H1 (cell line): Measurements from ENCODE around the gene DHRS7C. TPM values are rescaled to one million over a fixed set of nuclear protein-coding genes. Genes with fewer than 3 reads are reported as not detected.

ENCODE experiments used
- CTCF ChIA-PET: fragments of 300-600 bp; sonication (Branson Sonifier 250); formaldehyde crosslinking; loops from one replicate; lab custom pipeline; 2021; ENCODE audit not compliant: partially characterized antibody; lab: Charles Lee
- POLR2A ChIA-PET: fragments of 300-600 bp; sonication (Branson Sonifier 250); formaldehyde crosslinking; loops from one replicate; lab custom pipeline; 2021; ENCODE audit warnings: inconsistent platforms; ENCODE audit not compliant: partially characterized antibody; lab: Charles Lee
- DNase-seq, 2 experiments: peaks; one replicate each; pipeline versions ENCODE4 v3.0.0 to v3.0.0-alpha.2; 2010 to 2022; ENCODE audit warnings: low spot score in 2 of 2, low read depth in 1 of 2, mixed read lengths in 1 of 2
- FAIRE-seq: peaks from 2 replicates; lab custom pipeline; 2011; peaks lifted over from hg19 to GRCh38; lab: Jason Lieb, UNC
- H2AFZ ChIP-seq: 2 replicates; pipeline ENCODE4 v1.8.1; 2012; ENCODE audit warnings: low read length, inconsistent platforms
- H2AK5ac ChIP-seq: 2 replicates; pipeline ENCODE4 v1.6.1; 2013; ENCODE audit warnings: low read depth, low read length
- H2BK120ac ChIP-seq: replicated peaks from 2 replicates; pipeline ENCODE3; 2013; ENCODE audit warnings: low read depth, low read length, inconsistent platforms
- H2BK12ac ChIP-seq: 2 replicates; pipeline ENCODE4 v1.6.1; 2013; ENCODE audit warnings: low read depth, low read length
- H2BK15ac ChIP-seq: 2 replicates; pipeline ENCODE4 v1.6.1; 2013; ENCODE audit warnings: low read length
- H2BK20ac ChIP-seq: 2 replicates; pipeline ENCODE4 v1.6.1; 2013; ENCODE audit warnings: low read length
- H2BK5ac ChIP-seq: 2 replicates; pipeline ENCODE4 v1.6.1; 2013; ENCODE audit warnings: low read depth, low read length
- H3K14ac ChIP-seq: 2 replicates; pipeline ENCODE4 v1.6.1; 2013; ENCODE audit warnings: inconsistent platforms; ENCODE audit not compliant: insufficient read length
- H3K18ac ChIP-seq: 2 replicates; pipeline ENCODE4 v1.6.1; 2013; ENCODE audit warnings: low read length; ENCODE audit errors: extremely low read depth
- H3K23ac ChIP-seq: 2 replicates; pipeline ENCODE4 v1.6.1; 2013; ENCODE audit warnings: inconsistent platforms; ENCODE audit not compliant: insufficient read length
- H3K23me2 ChIP-seq: 2 replicates; pipeline ENCODE4 v1.6.1; 2013; ENCODE audit warnings: low read depth, low read length
- H3K27ac ChIP-seq: 2 replicates; pipeline ENCODE4 v1.6.1; 2011; ENCODE audit warnings: low read depth, low read length, inconsistent platforms
- H3K27me3 ChIP-seq, 4 experiments: replicated peaks in 1 of 4; 1 replicate in 1 of 4; 2 replicates in 3 of 4; pipeline versions ENCODE4 v1.6.1 to v1.8.1; 2011 to 2013; ENCODE audit warnings: low read length in 3 of 4, mild to moderate bottlenecking in 3 of 4, inconsistent platforms in 2 of 4, mixed read lengths in 2 of 4, moderate library complexity in 1 of 4; ENCODE audit not compliant: control insufficient read depth in 3 of 4, insufficient read depth in 3 of 4; ENCODE audit errors: extremely low read depth in 1 of 4
- H3K36me3 ChIP-seq, 4 experiments: 2 replicates each; pipeline versions ENCODE4 v1.6.1 to v1.8.1; 2011 to 2013; ENCODE audit warnings: mild to moderate bottlenecking in 4 of 4, low read length in 3 of 4, moderate library complexity in 2 of 4, control low read depth in 1 of 4, inconsistent platforms in 1 of 4; ENCODE audit not compliant: insufficient read depth in 4 of 4, control insufficient read depth in 2 of 4
- H3K4ac ChIP-seq: replicated peaks from 2 replicates; pipeline ENCODE3; 2013; ENCODE audit warnings: low read length, low read depth, mixed read lengths, inconsistent platforms; ENCODE audit not compliant: insufficient read length
- H3K4me1 ChIP-seq, 4 experiments: replicated peaks in 1 of 4; 1 replicate in 1 of 4; 2 replicates in 3 of 4; pipeline versions ENCODE4 v1.6.1 to v1.8.1; 2011 to 2013; ENCODE audit warnings: low read length in 3 of 4, inconsistent platforms in 2 of 4, mixed read lengths in 1 of 4; ENCODE audit not compliant: insufficient read depth in 4 of 4, control insufficient read depth in 3 of 4
- H3K4me2 ChIP-seq, 2 experiments: 2 replicates each; pipeline versions ENCODE4 v1.6.1 to v1.8.1; 2011 to 2013; ENCODE audit warnings: low read depth in 2 of 2, low read length in 2 of 2, control low read depth in 1 of 2, inconsistent platforms in 1 of 2, mild to moderate bottlenecking in 1 of 2; ENCODE audit not compliant: insufficient read depth in 1 of 2
- H3K4me3 ChIP-seq, 4 experiments: fragments of 200-600, 300-600 bp in 1 of 4; sonication (generic), shearing (Covaris generic), sonication (Bioruptor Twin) in 1 of 4; 2 replicates each; pipeline versions ENCODE4 v1.5.1 to v1.8.1; 2011 to 2016; ENCODE audit warnings: low read length in 4 of 4, low read depth in 3 of 4, control low read depth in 2 of 4, inconsistent platforms in 2 of 4, mild to moderate bottlenecking in 2 of 4, mixed read lengths in 1 of 4, moderate library complexity in 1 of 4; ENCODE audit not compliant: insufficient read depth in 2 of 4; ENCODE audit errors: extremely low read depth in 1 of 4
- H3K56ac ChIP-seq: replicated peaks from 2 replicates; pipeline ENCODE3; 2013; ENCODE audit warnings: low read depth, mild to moderate bottlenecking, mixed read lengths, low read length, inconsistent platforms; ENCODE audit not compliant: insufficient read length
- H3K79me1 ChIP-seq: 2 replicates; pipeline ENCODE4 v1.6.1; 2013; ENCODE audit warnings: low read depth, low read length, control low read depth
- H3K79me2 ChIP-seq, 2 experiments: 2 replicates each; pipeline versions ENCODE4 v1.6.1 to v1.8.1; 2012 to 2013; ENCODE audit warnings: low read length in 2 of 2, mild to moderate bottlenecking in 2 of 2, inconsistent platforms in 1 of 2; ENCODE audit not compliant: insufficient read depth in 2 of 2, control insufficient read depth in 1 of 2
- H3K9ac ChIP-seq, 4 experiments: replicated peaks in 1 of 4; 1 replicate in 1 of 4; 2 replicates in 3 of 4; pipeline versions ENCODE4 v1.6.1 to v1.8.1; 2011 to 2013; ENCODE audit warnings: low read depth in 3 of 4, low read length in 3 of 4, control low read depth in 2 of 4, mild to moderate bottlenecking in 2 of 4, moderate library complexity in 2 of 4, inconsistent platforms in 1 of 4; ENCODE audit errors: extremely low read depth in 1 of 4
- H3K9me3 ChIP-seq, 2 experiments: 2 replicates each; pipeline versions ENCODE4 v1.6.1 to v1.8.1; 2012 to 2013; ENCODE audit warnings: mild to moderate bottlenecking in 2 of 2, moderate library complexity in 2 of 2, control low read depth in 1 of 2, inconsistent platforms in 1 of 2, low read depth in 1 of 2, low read length in 1 of 2, mixed read lengths in 1 of 2; ENCODE audit not compliant: insufficient read depth in 2 of 2
- H4K20me1 ChIP-seq, 2 experiments: replicated peaks in 1 of 2; 2 replicates each; pipeline versions ENCODE3 to v1.8.1; 2011 to 2013; ENCODE audit warnings: inconsistent platforms in 2 of 2, low read length in 2 of 2, mild to moderate bottlenecking in 1 of 2; ENCODE audit not compliant: insufficient read depth in 2 of 2, control insufficient read depth in 1 of 2
- H4K5ac ChIP-seq: 2 replicates; pipeline ENCODE4 v1.6.1; 2013; ENCODE audit warnings: low read length, low read depth, mixed read lengths, inconsistent platforms; ENCODE audit not compliant: insufficient read length
- H4K8ac ChIP-seq: 2 replicates; pipeline ENCODE4 v1.8.0; 2013; ENCODE audit warnings: mild to moderate bottlenecking, moderate library complexity, low read length, inconsistent platforms; ENCODE audit not compliant: insufficient read depth; ENCODE audit errors: extremely low read depth
- H4K91ac ChIP-seq: replicated peaks from 2 replicates; pipeline ENCODE3; 2013; ENCODE audit warnings: low read length, mixed read lengths, inconsistent platforms; ENCODE audit not compliant: insufficient read length
- CHD2 ChIP-seq: IDR thresholded peaks from 2 replicates; pipeline ENCODE4 v1.6.1; 2012; ENCODE audit warnings: low read length, improper control_type of control experiment
- CREB1 ChIP-seq: IDR thresholded peaks from 2 replicates; pipeline ENCODE4 v1.6.1; 2012; ENCODE audit warnings: inconsistent platforms
- EGR1 ChIP-seq: IDR thresholded peaks from 2 replicates; pipeline ENCODE4 v1.6.1; 2011; ENCODE audit warnings: low read depth, low read length, borderline replicate concordance
- KDM4A ChIP-seq: IDR thresholded peaks from one replicate; pipeline ENCODE4 v1.7.1; 2012; ENCODE audit warnings: low read depth, mild to moderate bottlenecking, moderate library complexity, low read length, inconsistent platforms; ENCODE audit not compliant: severe bottlenecking
- PHF8 ChIP-seq: fragments of 200-600 bp; sonication (generic); conservative IDR thresholded peaks from 2 replicates; pipeline ENCODE4 v1.7.1; 2012; ENCODE audit warnings: low read depth, mild to moderate bottlenecking, inconsistent platforms, low read length, moderate library complexity
- RBBP5 ChIP-seq: IDR thresholded peaks from 2 replicates; pipeline ENCODE4 v1.7.1; 2012; ENCODE audit warnings: low read depth, mild to moderate bottlenecking, inconsistent platforms, low read length, moderate library complexity, borderline replicate concordance
- RFX5 ChIP-seq: IDR thresholded peaks from 2 replicates; pipeline ENCODE4 v1.6.1; 2011; ENCODE audit warnings: low read depth, low read length, improper control_type of control experiment, borderline replicate concordance
- RXRA ChIP-seq: IDR thresholded peaks from 2 replicates; pipeline ENCODE4 v1.6.1; 2011; ENCODE audit warnings: low read depth, mild to moderate bottlenecking, low read length, moderate library complexity; ENCODE audit not compliant: insufficient read depth
- SIRT6 ChIP-seq: IDR thresholded peaks from one replicate; pipeline ENCODE4 v1.7.1; 2012; ENCODE audit warnings: low read length, inconsistent platforms
- SIX5 ChIP-seq: IDR thresholded peaks from 2 replicates; pipeline ENCODE4 v1.6.1; 2011; ENCODE audit warnings: mild to moderate bottlenecking, low read depth, low read length
- SP1 ChIP-seq: IDR thresholded peaks from 2 replicates; pipeline ENCODE4 v1.6.1; 2011; ENCODE audit warnings: low read depth, low read length
- SUZ12 ChIP-seq: fragments of 200-600 bp; sonication (generic); IDR thresholded peaks from 2 replicates; pipeline ENCODE4 v1.6.1; 2012; ENCODE audit warnings: mild to moderate bottlenecking, inconsistent platforms, low read length, moderate library complexity, mixed read lengths
- TBP ChIP-seq: IDR thresholded peaks from 2 replicates; pipeline ENCODE4 v1.6.1; 2011; ENCODE audit warnings: low read depth, low read length, improper control_type of control experiment
- TCF12 ChIP-seq: IDR thresholded peaks from 2 replicates; pipeline ENCODE4 v1.6.1; 2011; ENCODE audit warnings: low read depth, mild to moderate bottlenecking, low read length
- WGBS, 2 experiments: shearing (Covaris generic) in 1 of 2; methylation state at CpG; one replicate each; pipeline versions ENCODE4 v1.1.6 to v1.1.7; 2013 to 2015; ENCODE audit warnings: low lambda C conversion rate in 2 of 2, mixed read lengths in 2 of 2, inconsistent platforms in 1 of 2, low coverage in 1 of 2, missing lambda C conversion rate in 1 of 2; ENCODE audit not compliant: insufficient replicate concordance in 2 of 2, insufficient coverage in 1 of 2, insufficient read length in 1 of 2; ENCODE audit errors: extremely low coverage in 1 of 2, missing lambda C conversion rate in 1 of 2; 5-methylcytosine and 5-hydroxymethylcytosine counted together
- polyA plus RNA-seq, 7 experiments: library from polyadenylated mRNA; depleted of rRNA in 3 of 7; stranded (reverse) in 5 of 7; unstranded in 2 of 7; fragments of >200 nt in 5 of 7; fragments of 200-250 nt in 2 of 7; gene quantifications; 1 replicate in 5 of 7; 2 replicates in 1 of 7; 4 replicates in 1 of 7; pipeline versions ENCODE4 v1.2.1 to v1.2.3, GENCODE V29; 2011 to 2013; ENCODE audit warnings: missing spikeins in 2 of 7, mixed read lengths in 2 of 7
- total RNA-seq: library from RNA; stranded (reverse); fragmentation: NEBNext Ultra II Directional; extraction: Animal tissue kit (Norgen Biotek cat#: 25700); gene quantifications from 2 replicates; pipeline ENCODE4 v1.2.1, GENCODE V29; 2021
- TF ChIP-seq, protein P1 (sequence below): IDR thresholded peaks from 2 replicates; pipeline ENCODE4 v1.6.1; 2012; ENCODE audit warnings: inconsistent platforms

DHRS7C gene
- total and polyA plus RNA-seq, 2 of the 8 experiments (the other 6 are each of a cell fraction or from before 2014, with no cell fraction given), result not detected

GRCh38 chr17:9817086-9817485 is 25.7 kb upstream of the DHRS7C start:
- no peak overlapping the region for H3K18ac ChIP-seq
- peaks cover 2% of the 10 kb centered on the region; the same call in 1 of the 2 replicates for H3K23me2 ChIP-seq
- no peak overlapping the region for H2BK5ac ChIP-seq
- ChIA-PET CTCF (interaction anchor here (0.9 to 1.8 kb wide), 4 partner anchors 9 to 72 kb away, joined by 3 to 8 read pairs (median 3); partner anchors contain the start of gene GLP2R), POLR2A (interaction anchor here (0.6 kb wide), 1 partner anchor 23 kb away, joined by 3 read pairs; no protein-coding TSS in a partner anchor)
- no peak overlapping the region for H4K5ac ChIP-seq
- no peak overlapping the region for H3K4me2 ChIP-seq
- TF ChIP-seq RXRA (no peak), KDM4A (no peak), CREB1 (peak; percentile 90), CHD2 (no peak), RFX5 (peak; percentile 97), SIX5 (no peak), TCF12 (no peak), SP1 (peak; percentile 94), TBP (no peak), SIRT6 (no peak), EGR1 (no peak), PHF8 (no peak), RBBP5 (no peak), SUZ12 (no peak)
- TF ChIP-seq, protein P1, sequence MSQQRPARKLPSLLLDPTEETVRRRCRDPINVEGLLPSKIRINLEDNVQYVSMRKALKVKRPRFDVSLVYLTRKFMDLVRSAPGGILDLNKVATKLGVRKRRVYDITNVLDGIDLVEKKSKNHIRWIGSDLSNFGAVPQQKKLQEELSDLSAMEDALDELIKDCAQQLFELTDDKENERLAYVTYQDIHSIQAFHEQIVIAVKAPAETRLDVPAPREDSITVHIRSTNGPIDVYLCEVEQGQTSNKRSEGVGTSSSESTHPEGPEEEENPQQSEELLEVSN, result peak; percentile 20; the same call in 1 of the 2 replicates
- no peak overlapping the region for H2BK15ac ChIP-seq
- no peak overlapping the region; the same call in 1 of the 2 replicates for H2AK5ac ChIP-seq
- no peak overlapping the region for H3K23ac ChIP-seq
- H2BK20ac ChIP-seq, result no peak overlapping the region
- no peak overlapping the region for H3K56ac ChIP-seq
- H2BK12ac ChIP-seq, result no peak overlapping the region
- no peak overlapping the region for H4K8ac ChIP-seq
- H3K14ac ChIP-seq, result no peak overlapping the region
- FAIRE-seq (peak; percentile 63), DNase-seq (peak; percentile 3 to 61)
- no peak overlapping the region for H3K27ac ChIP-seq
- no peaks in the 10 kb centered on the region for H3K36me3 ChIP-seq
- no peaks in the 10 kb centered on the region for H3K27me3 ChIP-seq
- no peaks in the 10 kb centered on the region for H3K4me1 ChIP-seq
- H3K4ac ChIP-seq, result no peak overlapping the region
- H3K9me3 ChIP-seq, result no peaks in the 10 kb centered on the region
- no peak overlapping the region for H2AFZ ChIP-seq
- WGBS, 2 experiments, result 71% methylated on average over 7 of the region's 8 CpGs; no CpG with 5 or more reads in 1 of the 2 experiments
- H4K20me1 ChIP-seq, result peaks cover 0 to 2% of the 10 kb centered on the region in 2 experiments
- no peaks in the 10 kb centered on the region for H3K79me2 ChIP-seq
- H4K91ac ChIP-seq, result no peak overlapping the region
- H3K9ac ChIP-seq, result no peak overlapping the region
- H3K79me1 ChIP-seq, result no peaks in the 10 kb centered on the region
- H3K4me3 ChIP-seq, result no peak overlapping the region
- H2BK120ac ChIP-seq, result no peak overlapping the region
